Umbilical cord (tissue), 2 donors: ENCODE data around the gene INSR. TPM values are rescaled to one million over a fixed set of nuclear protein-coding genes. Genes with fewer than 3 reads are reported as not detected.

Experiments
- DNase-seq: peaks from one replicate; pipeline ENCODE4 v3.0.0-alpha.2; 2015; ENCODE audit warnings: low spot score
- total RNA-seq: library from RNA; depleted of rRNA; stranded (reverse); fragments of >200 nt; gene quantifications from one replicate; pipeline ENCODE4 v1.2.3, GENCODE V29; 2014; ENCODE audit warnings: low replicate concordance; ENCODE audit not compliant: insufficient read depth

The INSR gene
- total RNA-seq, 1 donor from 2014 or later = 36.8 TPM

GRCh38 chr19:7295912-7296536 is 1.8 kb upstream of the INSR start:
- no peak for DNase-seq

GRCh38 chr19:7294558-7295212 is 471 bp upstream of the INSR start:
- peak; percentile 57 for DNase-seq

- peak; percentile 8 for DNase-seq
These were observed 1.1 kb downstream of the INSR start for GRCh38 chr19:7292950-7293761.

GRCh38 chr19:7292352-7292949 is 1.8 kb downstream of the INSR start:
- DNase-seq = no peak

GRCh38 chr19:7288977-7289376 is 5.2 kb downstream of the INSR start:
- no peak for DNase-seq

- no peak for DNase-seq
These were observed 6.1 kb downstream of the INSR start for GRCh38 chr19:7288131-7288530.

GRCh38 chr19:7287722-7288121 is 6.5 kb downstream of the INSR start:
- DNase-seq = no peak

- no peak for DNase-seq
These were observed 13.1 kb downstream of the INSR start for GRCh38 chr19:7280940-7281666.

- no peak for DNase-seq
These were observed 21.2 kb downstream of the INSR start for GRCh38 chr19:7272856-7273578.

- DNase-seq = no peak
These were observed 25.5 kb downstream of the INSR start for GRCh38 chr19:7268705-7269098.

GRCh38 chr19:7267792-7268704 is 26.2 kb downstream of the INSR start:
- DNase-seq = no peak

GRCh38 chr19:7266832-7267231 is 27.4 kb downstream of the INSR start:
- DNase-seq = no peak

GRCh38 chr19:7265963-7266362 is 28.3 kb downstream of the INSR start:
- DNase-seq = no peak

GRCh38 chr19:7264858-7265257 is 29.4 kb downstream of the INSR start:
- no peak for DNase-seq

GRCh38 chr19:7263521-7263920 is 30.7 kb downstream of the INSR start:
- no peak for DNase-seq

GRCh38 chr19:7263066-7263465 is 31.1 kb downstream of the INSR start:
- DNase-seq = no peak

- no peak for DNase-seq
These were observed 31.7 kb downstream of the INSR start for GRCh38 chr19:7262470-7262869.

GRCh38 chr19:7260161-7260560 is 34.1 kb downstream of the INSR start:
- no peak for DNase-seq

- DNase-seq = no peak
These were observed 35.3 kb downstream of the INSR start for GRCh38 chr19:7258840-7259395.
